Measurements from ENCODE around the gene MTA1. TPM values are rescaled to one million over a fixed set of nuclear protein-coding genes. Genes with fewer than 3 reads are reported as not detected.

Gene MTA1
- total RNA-seq, 4 donors from 2014 or later = 49.0 to 94.2 (median 67.9) TPM

- Histone ChIP-seq H3K4me1 (peaks cover 8 to 37% (median 31%) of the 10 kb centered on the region in 4 donors), H3K4me3 (no peak overlapping the region), H3K27ac (replicated peaks in 1 of 4) (no peak overlapping the region), H3K27me3 (no peaks in the 10 kb centered on the region), H3K36me3 (peaks cover 0 to 55% (median 37%) of the 10 kb centered on the region in 4 donors), H3K9me3 (no peaks in the 10 kb centered on the region)
- intact Hi-C loops (cut with DNase I) = no loop called here
- DNase-seq (ENCODE audit: extremely low spot score) = no peak
- TF ChIP-seq POLR2AphosphoS5 (IDR thresholded peaks at IDR 0.05) (no peak), POLR2A (IDR thresholded peaks at IDR 0.05; ENCODE audit: low read depth) (no peak)
- WGBS = 84% methylated on average over 10 of the region's 14 CpGs
These were observed 26.5 kb upstream of the MTA1 start for GRCh38 chr14:105393151-105393550.

- peaks cover 0 to 49% (median 28%) of the 10 kb centered on the region in 4 donors for H3K36me3 ChIP-seq
- no peaks in the 10 kb centered on the region for H3K9me3 ChIP-seq
- H3K27me3 ChIP-seq = no peaks in the 10 kb centered on the region
- intact Hi-C loops (cut with DNase I) = no loop called here
- 80% methylated on average over 24 of the region's 25 CpGs for WGBS
- H3K4me1 ChIP-seq = peaks cover 18 to 40% (median 35%) of the 10 kb centered on the region in 4 donors
- no peak for DNase-seq (ENCODE audit: extremely low spot score)
- H3K4me3 ChIP-seq = no peak overlapping the region
- TF ChIP-seq POLR2A (IDR thresholded peaks at IDR 0.05; ENCODE audit: low read depth) = no peak
- no peak for TF ChIP-seq EP300 (IDR thresholded peaks at IDR 0.05)
- no peak for TF ChIP-seq CTCF (IDR thresholded peaks at IDR 0.05)
- no peak for TF ChIP-seq POLR2AphosphoS5 (IDR thresholded peaks at IDR 0.05)
- no peak overlapping the region for H3K27ac ChIP-seq (replicated peaks in 1 of 4)
These were observed 24.7 kb upstream of the MTA1 start for GRCh38 chr14:105394714-105395537.

- intact Hi-C loops (cut with DNase I) = no loop called here
- Histone ChIP-seq H3K36me3 (peaks cover 0 to 54% (median 29%) of the 10 kb centered on the region in 4 donors), H3K27me3 (no peaks in the 10 kb centered on the region), H3K9me3 (no peaks in the 10 kb centered on the region), H3K27ac (replicated peaks in 1 of 4) (no peak overlapping the region), H3K4me1 (peaks cover 21 to 37% (median 31%) of the 10 kb centered on the region in 4 donors), H3K4me3 (no peak overlapping the region)
- DNase-seq (ENCODE audit: extremely low spot score) = no peak
- TF ChIP-seq EP300 (IDR thresholded peaks at IDR 0.05) (no peak), CTCF (IDR thresholded peaks at IDR 0.05) (no peak), POLR2AphosphoS5 (IDR thresholded peaks at IDR 0.05) (no peak), POLR2A (IDR thresholded peaks at IDR 0.05; ENCODE audit: low read depth) (no peak)
- 96% methylated on average over 8 of the region's 8 CpGs for WGBS
These were observed 24.1 kb upstream of the MTA1 start for GRCh38 chr14:105395538-105395854.

- intact Hi-C loops (cut with DNase I) = no loop called here
- TF ChIP-seq POLR2AphosphoS5 (IDR thresholded peaks at IDR 0.05) = no peak
- TF ChIP-seq EP300 (IDR thresholded peaks at IDR 0.05) = no peak
- TF ChIP-seq CTCF (IDR thresholded peaks at IDR 0.05) = no peak
- no peak for TF ChIP-seq POLR2A (IDR thresholded peaks at IDR 0.05; ENCODE audit: low read depth)
- Histone ChIP-seq H3K9me3 (peaks cover 0 to 10% (median 0%) of the 10 kb centered on the region in 4 donors), H3K36me3 (peaks cover 0 to 48% (median 27%) of the 10 kb centered on the region in 4 donors), H3K4me3 (peak overlapping the region; percentile 91 to 96 (median 92)), H3K4me1 (peaks cover 21 to 34% (median 28%) of the 10 kb centered on the region in 4 donors), H3K27ac (replicated peaks in 1 of 4) (peak overlapping the region; percentile 82 to 89 (median 86)), H3K27me3 (no peaks in the 10 kb centered on the region)
- WGBS = 86% methylated on average over 8 of the region's 13 CpGs
- no peak for DNase-seq (ENCODE audit: extremely low spot score)
These were observed 22.2 kb upstream of the MTA1 start for GRCh38 chr14:105397350-105397931.

- H3K36me3 ChIP-seq = peaks cover 0 to 41% (median 22%) of the 10 kb centered on the region in 4 donors
- intact Hi-C loops (cut with DNase I) = no loop called here
These were observed 21.4 kb upstream of the MTA1 start, which contains the start of gene TEX22 for GRCh38 chr14:105398044-105398725. Gene TEX22 (plus strand): TSS chr14:105398538. CDS start chr14:105399341, 803 bp downstream.

More at GRCh38 chr14:105398044-105398725, 21.4 kb upstream of the MTA1 start, which contains the start of gene TEX22:
- Histone ChIP-seq H3K27ac (replicated peaks in 1 of 4) (peak within 1 kb of the TSS; percentile 82 to 89 (median 86)), H3K9me3 (peaks cover 0 to 10% (median 0%) of the 10 kb centered on the region in 4 donors), H3K4me1 (peaks cover 21 to 34% (median 28%) of the 10 kb centered on the region in 4 donors), H3K4me3 (peak within 1 kb of the TSS; percentile 91 to 96 (median 92)), H3K27me3 (no peaks in the 10 kb centered on the region)
- TF ChIP-seq EP300 (IDR thresholded peaks at IDR 0.05) = no peak
- TF ChIP-seq POLR2A (IDR thresholded peaks at IDR 0.05; ENCODE audit: low read depth) = peak; percentile 46
- TF ChIP-seq CTCF (IDR thresholded peaks at IDR 0.05) = peak in 2 of 3 experiments; percentile 20 to 39
- peak; percentile 88 for TF ChIP-seq POLR2AphosphoS5 (IDR thresholded peaks at IDR 0.05)
- WGBS = 0% methylated on average over 16 of the region's 77 CpGs
- DNase-seq (ENCODE audit: extremely low spot score) = peak; percentile 96
